Stimulated activated CD4-positive, alpha-beta T cell treated with anti-CD3 and anti-CD28 coated beads, Interleukin-4, amount 100 ng/mL, for 48 hours (primary cell): Measurements from ENCODE around the gene ALKBH7.

Experiments used
- DNase-seq, 2 donors: peaks; one replicate each; pipeline ENCODE4 v3.0.0-alpha.2; 2020; ENCODE audit warnings: low read depth in 2 of 2

Gene ALKBH7

GRCh38 chr19:6364353-6364752 is 8.2 kb upstream of the ALKBH7 start:
- DNase-seq, result no peak

GRCh38 chr19:6373096-6373812 is 660 bp downstream of the ALKBH7 start:
- peak; percentile 99 for DNase-seq

- no peak for DNase-seq
Measured at GRCh38 chr19:6373813-6374108, 1.2 kb downstream of the ALKBH7 start.

- no peak for DNase-seq
Measured at GRCh38 chr19:6374161-6374709, 1.6 kb downstream of the ALKBH7 start.

GRCh38 chr19:6374711-6375410 is 2.3 kb downstream of the ALKBH7 start:
- no peak for DNase-seq

- no peak for DNase-seq
Measured at GRCh38 chr19:6375411-6376010, 2.9 kb downstream of the ALKBH7 start, which contains the start of gene PSPN. Gene PSPN, minus strand, starts transcription at chr19:6375933. Its CDS starts 84 bp downstream, at chr19:6375849.

- no peak for DNase-seq
Measured at GRCh38 chr19:6376512-6377190, 4.1 kb downstream of the ALKBH7 start.

- DNase-seq, result no peak
Measured at GRCh38 chr19:6378041-6378440, 5.4 kb downstream of the ALKBH7 start.

- DNase-seq, result no peak
Measured at GRCh38 chr19:6378486-6378885, 5.9 kb downstream of the ALKBH7 start.

- no peak for DNase-seq
Measured at GRCh38 chr19:6379744-6380143, 7.2 kb downstream of the ALKBH7 start.

- no peak for DNase-seq
Measured at GRCh38 chr19:6381030-6381750, 8.6 kb downstream of the ALKBH7 start.

- no peak for DNase-seq
Measured at GRCh38 chr19:6383188-6383587, 10.6 kb downstream of the ALKBH7 start.

GRCh38 chr19:6384381-6384780 is 11.8 kb downstream of the ALKBH7 start:
- no peak for DNase-seq

GRCh38 chr19:6387372-6387771 is 14.8 kb downstream of the ALKBH7 start:
- DNase-seq, result no peak

- DNase-seq, result no peak
Measured at GRCh38 chr19:6392221-6393073, 19.9 kb downstream of the ALKBH7 start.

- peak; percentile 91 to 92 for DNase-seq
Measured at GRCh38 chr19:6393074-6393982, 20.7 kb downstream of the ALKBH7 start, which contains the start of gene GTF2F1. Gene GTF2F1, minus strand, starts transcription at chr19:6393164. Its CDS starts 169 bp downstream, at chr19:6392995.

- DNase-seq, result peak in 1 of 2 donors; percentile 68
Measured at GRCh38 chr19:6393983-6394412, 21.4 kb downstream of the ALKBH7 start.

GRCh38 chr19:6394831-6395230 is 22.2 kb downstream of the ALKBH7 start:
- no peak for DNase-seq

- DNase-seq, result no peak
Measured at GRCh38 chr19:6396305-6396704, 23.7 kb downstream of the ALKBH7 start.
